HCT116 (cell line): Measurements from ENCODE around the gene P4HA1. TPM values are rescaled to one million over a fixed set of nuclear protein-coding genes. Genes with fewer than 3 reads are reported as not detected.

Experiments
- ATAC-seq: fragments of 200-7000 bp; cut with Tn5 transposase; 2 replicates; pipeline ENCODE4 v1.9.1; 2020; ENCODE audit warnings: mild to moderate bottlenecking, moderate library complexity
- BruUV-seq: library from RNA; stranded (reverse); fragments of 400-500 nt; replicated peaks from 2 replicates; lab custom pipeline; 2021; lab: Mats Ljungman, UMichigan
- CTCF ChIA-PET: fragments of 300-600 bp; sonication (Branson Sonifier 250); formaldehyde crosslinking; loops from one replicate; lab custom pipeline; 2021; ENCODE audit warnings: antibody characterized with exemption; lab: Charles Lee
- POLR2A ChIA-PET: fragments of 300-600, 350-600 bp; sonication (Branson Sonifier 250); formaldehyde crosslinking; loops from one replicate; lab custom pipeline; 2021; ENCODE audit warnings: antibody characterized with exemption; lab: Charles Lee
- RAD21 ChIA-PET, 2 experiments: fragments of 300-600 bp; sonication (Branson Sonifier 250); formaldehyde crosslinking; loops; one replicate each; lab custom pipeline; 2023; ENCODE audit warnings: low total read pairs in 2 of 2; ENCODE audit not compliant: uncharacterized antibody in 2 of 2, unreplicated experiment in 2 of 2, low non-redundant PET in 1 of 2; lab: Charles Lee
- DNase-seq: peaks from one replicate; pipeline ENCODE4 v3.0.0-alpha.2; 2010; ENCODE audit warnings: low read depth, low spot score
- H2AFZ ChIP-seq: fragments of 200-600 bp; shearing (Covaris generic), sonication (generic); 2 replicates; pipeline ENCODE4 v1.6.1; 2017; ENCODE audit warnings: low read depth, mixed run types, mixed read lengths, antibody characterized with exemption, low read length; ENCODE audit not compliant: poor library complexity, severe bottlenecking
- H3K27ac ChIP-seq: 2 replicates; pipeline ENCODE4 v1.5.1; 2012; ENCODE audit warnings: low read depth, low read length
- H3K27me3 ChIP-seq: fragments of 200-600 bp; sonication (generic); 2 replicates; pipeline ENCODE4 v1.6.1; 2016; ENCODE audit warnings: mixed run types, low read length, mixed read lengths; ENCODE audit not compliant: insufficient read depth
- H3K36me3 ChIP-seq, 2 experiments: fragments of 200-500 bp in 1 of 2; fragments of 200-600 bp in 1 of 2; sonication (Bioruptor generic) in 1 of 2; sonication (generic) in 1 of 2; 2 replicates each; pipeline versions ENCODE4 v1.5.1 to v1.6.1; 2014 to 2016; ENCODE audit warnings: low read length in 2 of 2, inconsistent platforms in 1 of 2, mixed read lengths in 1 of 2, mixed run types in 1 of 2; ENCODE audit not compliant: insufficient read depth in 2 of 2, control insufficient read depth in 1 of 2
- H3K4me1 ChIP-seq, 2 experiments: fragments of 200-600 bp in 1 of 2; sonication (generic) in 1 of 2; 2 replicates each; pipeline versions ENCODE4 v1.5.1 to v1.6.1; 2012 to 2017; ENCODE audit warnings: low read length in 2 of 2, inconsistent platforms in 1 of 2, mild to moderate bottlenecking in 1 of 2, mixed read lengths in 1 of 2, mixed run types in 1 of 2, moderate library complexity in 1 of 2; ENCODE audit not compliant: insufficient read depth in 2 of 2, control insufficient read depth in 1 of 2
- H3K4me2 ChIP-seq: fragments of 200-600 bp; sonication (generic); 2 replicates; pipeline ENCODE4 v1.6.1; 2017; ENCODE audit warnings: mixed run types, low read length, mixed read lengths
- H3K4me3 ChIP-seq, 2 experiments: fragments of 200-600 bp in 1 of 2; sonication (generic) in 1 of 2; replicated peaks in 1 of 2; 2 replicates each; pipeline ENCODE4 v1.5.1; 2011 to 2016; ENCODE audit warnings: low read length in 2 of 2, control low read depth in 1 of 2, low read depth in 1 of 2, mild to moderate bottlenecking in 1 of 2, mixed read lengths in 1 of 2, mixed run types in 1 of 2
- H3K79me2 ChIP-seq: fragments of 200-600 bp; sonication (generic); 2 replicates; pipeline ENCODE4 v1.6.1; 2017; ENCODE audit warnings: mild to moderate bottlenecking, mixed run types, low read length, moderate library complexity, mixed read lengths; ENCODE audit not compliant: insufficient read depth
- H3K9ac ChIP-seq: fragments of 200-600 bp; sonication (generic); 2 replicates; pipeline ENCODE4 v1.6.1; 2016; ENCODE audit warnings: low read length, mixed read lengths
- H3K9me2 ChIP-seq: fragments of 200-600 bp; sonication (generic), shearing (Covaris generic); 2 replicates; pipeline ENCODE4 v1.6.1; 2017; ENCODE audit warnings: mixed run types, mild to moderate bottlenecking, moderate library complexity; ENCODE audit not compliant: insufficient read depth
- H3K9me3 ChIP-seq, 2 experiments: fragments of 200-500 bp in 1 of 2; fragments of 200-600 bp in 1 of 2; sonication (Bioruptor generic) in 1 of 2; sonication (generic) in 1 of 2; 2 replicates each; pipeline ENCODE4 v1.6.1; 2014 to 2017; ENCODE audit warnings: low read length in 2 of 2, mixed read lengths in 2 of 2, inconsistent platforms in 1 of 2, low read depth in 1 of 2, mild to moderate bottlenecking in 1 of 2, mixed run types in 1 of 2, moderate library complexity in 1 of 2; ENCODE audit not compliant: control insufficient read depth in 1 of 2, insufficient read depth in 1 of 2
- H4K20me1 ChIP-seq: fragments of 200-600 bp; sonication (generic), shearing (Covaris generic); 2 replicates; pipeline ENCODE4 v1.6.1; 2017; ENCODE audit warnings: mixed run types, mild to moderate bottlenecking, moderate library complexity; ENCODE audit not compliant: insufficient read depth
- CBX3 ChIP-seq: IDR thresholded peaks from 2 replicates; pipeline ENCODE4 v1.6.1; 2012; ENCODE audit warnings: low read depth
- CEBPB ChIP-seq: IDR thresholded peaks from 2 replicates; pipeline ENCODE4 v1.6.1; 2012; ENCODE audit warnings: low read depth
- EGR1 ChIP-seq: IDR thresholded peaks from 2 replicates; pipeline ENCODE4 v1.6.1; 2012; ENCODE audit warnings: low read depth
- FOSL1 ChIP-seq: IDR thresholded peaks from 2 replicates; pipeline ENCODE4 v1.6.1; 2012; ENCODE audit warnings: low read depth
- JUND ChIP-seq: IDR thresholded peaks from 2 replicates; pipeline ENCODE4 v1.6.1; 2012
- POLR2AphosphoS5 ChIP-seq: IDR thresholded peaks from 2 replicates; pipeline ENCODE4 v1.6.1; 2011; ENCODE audit warnings: mild to moderate bottlenecking, low read depth, low read length, moderate library complexity
- RAD21 ChIP-seq: IDR thresholded peaks from 2 replicates; pipeline ENCODE4 v1.6.1; 2012; ENCODE audit warnings: low read depth, mild to moderate bottlenecking
- SIN3A ChIP-seq: IDR thresholded peaks from 2 replicates; pipeline ENCODE4 v1.6.1; 2012; ENCODE audit warnings: low read depth
- SP1 ChIP-seq: IDR thresholded peaks from 2 replicates; pipeline ENCODE4 v1.6.1; 2012; ENCODE audit warnings: low read depth
- SRF ChIP-seq: IDR thresholded peaks from 2 replicates; pipeline ENCODE4 v1.6.1; 2012; ENCODE audit warnings: low read depth
- intact Hi-C: fragments of 100-400 bp; cut with micrococcal nuclease; formaldehyde crosslinking; loops from 2 replicates; pipeline ENCODE4 v1.10.0; 2022
- total RNA-seq: library from RNA; stranded (reverse); gene quantifications from one replicate; pipeline ENCODE4 v1.2.1, GENCODE V29; 2021; ENCODE audit not compliant: unreplicated experiment
- TF ChIP-seq, protein P1 (sequence below): IDR thresholded peaks from 2 replicates; pipeline ENCODE4 v1.6.1; 2011; ENCODE audit warnings: mild to moderate bottlenecking, low read length, moderate library complexity; ENCODE audit not compliant: insufficient replicate concordance; ENCODE audit errors: extremely low read depth
- TF ChIP-seq, protein P2 (sequence below): IDR thresholded peaks from 2 replicates; pipeline ENCODE4 v1.6.1; 2012

Gene P4HA1
- total RNA-seq, 1 experiment from 2014 or later, result 49.7 TPM

DNA sequence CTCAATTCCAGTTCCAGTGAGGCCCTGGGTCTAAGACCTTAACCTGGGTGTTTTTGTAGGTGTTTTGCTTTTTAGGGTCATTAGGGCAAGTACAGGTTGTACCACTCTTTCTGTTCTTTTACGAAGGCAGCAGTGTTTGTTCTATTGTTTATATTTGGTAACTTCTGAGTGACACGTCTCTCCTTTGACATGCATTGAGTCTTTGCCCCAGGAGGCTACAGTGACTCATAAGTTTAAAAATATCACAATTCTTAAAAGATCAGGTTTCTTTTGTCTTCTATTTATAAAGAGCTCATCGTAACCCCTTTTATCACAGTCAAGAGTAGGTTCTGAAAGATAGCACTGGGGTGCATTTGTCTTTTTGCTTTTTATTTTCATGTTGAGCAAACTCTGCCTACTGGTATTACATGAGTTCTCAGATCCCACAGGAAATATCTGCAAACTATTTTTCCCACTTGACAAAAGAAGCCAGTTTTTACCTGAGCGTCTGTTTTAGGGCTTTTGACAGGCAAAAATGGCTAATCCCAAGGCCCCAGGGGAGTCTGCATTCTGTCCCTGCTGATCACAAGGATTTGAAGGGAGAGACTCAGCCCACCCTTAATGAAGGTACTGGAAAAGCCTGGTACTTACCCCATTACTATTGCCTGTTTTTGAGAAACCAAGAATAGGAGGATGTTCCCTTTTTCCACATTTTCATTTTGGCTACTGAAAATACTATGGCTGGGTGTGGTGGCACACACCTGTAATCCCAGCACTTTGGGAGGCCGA, 21.5 kb upstream of the P4HA1 start:
- intact Hi-C loops, result no loop called here
- ChIA-PET CTCF (no interaction called here), POLR2A (interaction anchor here (1.0 kb wide), 1 partner anchor 21 kb away, joined by 4 read pairs; the partner anchor contains the start of gene P4HA1), RAD21 (no interaction called here)
- H3K4me3 ChIP-seq, result peak overlapping the region; percentile 16 to 44; a peak in 3 of 4 replicates
- no peak overlapping the region for H2AFZ ChIP-seq
- H3K9me3 ChIP-seq, result no peaks in the 10 kb centered on the region
- peak overlapping the region; percentile 80 for H3K27ac ChIP-seq
- peaks cover 15 to 42% of the 10 kb centered on the region in 2 experiments for H3K4me1 ChIP-seq
- peak; percentile 67; the same call in 1 of the 2 replicates for TF ChIP-seq SRF
- no peak for TF ChIP-seq RAD21
- peak; percentile 63 for TF ChIP-seq CBX3
- peak; percentile 74; the same call in 1 of the 2 replicates for TF ChIP-seq SIN3A
- no peak for TF ChIP-seq EGR1
- peak; percentile 76 for TF ChIP-seq CEBPB
- TF ChIP-seq, protein P1, sequence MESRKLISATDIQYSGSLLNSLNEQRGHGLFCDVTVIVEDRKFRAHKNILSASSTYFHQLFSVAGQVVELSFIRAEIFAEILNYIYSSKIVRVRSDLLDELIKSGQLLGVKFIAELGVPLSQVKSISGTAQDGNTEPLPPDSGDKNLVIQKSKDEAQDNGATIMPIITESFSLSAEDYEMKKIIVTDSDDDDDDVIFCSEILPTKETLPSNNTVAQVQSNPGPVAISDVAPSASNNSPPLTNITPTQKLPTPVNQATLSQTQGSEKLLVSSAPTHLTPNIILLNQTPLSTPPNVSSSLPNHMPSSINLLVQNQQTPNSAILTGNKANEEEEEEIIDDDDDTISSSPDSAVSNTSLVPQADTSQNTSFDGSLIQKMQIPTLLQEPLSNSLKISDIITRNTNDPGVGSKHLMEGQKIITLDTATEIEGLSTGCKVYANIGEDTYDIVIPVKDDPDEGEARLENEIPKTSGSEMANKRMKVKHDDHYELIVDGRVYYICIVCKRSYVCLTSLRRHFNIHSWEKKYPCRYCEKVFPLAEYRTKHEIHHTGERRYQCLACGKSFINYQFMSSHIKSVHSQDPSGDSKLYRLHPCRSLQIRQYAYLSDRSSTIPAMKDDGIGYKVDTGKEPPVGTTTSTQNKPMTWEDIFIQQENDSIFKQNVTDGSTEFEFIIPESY, result no peak
- TF ChIP-seq FOSL1, result peak; percentile 89
- TF ChIP-seq JUND, result peak; percentile 88
- TF ChIP-seq, protein P2, sequence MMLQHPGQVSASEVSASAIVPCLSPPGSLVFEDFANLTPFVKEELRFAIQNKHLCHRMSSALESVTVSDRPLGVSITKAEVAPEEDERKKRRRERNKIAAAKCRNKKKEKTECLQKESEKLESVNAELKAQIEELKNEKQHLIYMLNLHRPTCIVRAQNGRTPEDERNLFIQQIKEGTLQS, result no peak
- TF ChIP-seq POLR2AphosphoS5, result peak; percentile 47; the same call in 1 of the 2 replicates
- peak; percentile 89 for TF ChIP-seq SP1
- no peaks in the 10 kb centered on the region for H3K9me2 ChIP-seq
- peak overlapping the region; percentile 81 for H3K4me2 ChIP-seq
- peak; percentile 87 for ATAC-seq
- no peaks in the 10 kb centered on the region for H3K36me3 ChIP-seq
- peak overlapping the region; percentile 53 for H3K9ac ChIP-seq
- no peaks in the 10 kb centered on the region for H3K27me3 ChIP-seq
- peak; percentile 59 for DNase-seq
- no peaks in the 10 kb centered on the region for H3K79me2 ChIP-seq
- no TSS peak for BruUV-seq
- H4K20me1 ChIP-seq, result no peaks in the 10 kb centered on the region
